Sciatic nerve (tissue), 2 donors: Measurements from ENCODE around the gene TIMM13. TPM values are rescaled to one million over a fixed set of nuclear protein-coding genes. Genes with fewer than 3 reads are reported as not detected.

ENCODE experiments used
- ATAC-seq: fragments of 200-7000 bp; cut with Tn5 transposase; one replicate; pipeline ENCODE4 v1.9.1; 2020; ENCODE audit warnings: mild to moderate bottlenecking, moderate library complexity
- DNase-seq: peaks from one replicate; pipeline ENCODE4 v3.0.0-alpha.2; 2020; ENCODE audit warnings: low spot score
- intact Hi-C: fragments of 100-400 bp; cut with DNase I; formaldehyde crosslinking; loops from one replicate; pipeline ENCODE4 v1.14.2; 2022
- total RNA-seq: library from RNA; stranded (reverse); fragmentation: NEBNext Ultra II Directional; extraction: Animal tissue kit (Norgen Biotek cat#: 25700); gene quantifications from one replicate; pipeline ENCODE4 v1.2.1, GENCODE V29; 2021
- donor health status: DM: no; HTN: no; CAD: no.
- donor health status: DM: no; HTN: no; CAD: no.

Gene TIMM13
- total RNA-seq, 1 donor from 2014 or later, result 37.3 TPM

- intact Hi-C loops, result no loop called here
- ATAC-seq (no peak), DNase-seq (no peak)
Observed at GRCh38 chr19:2457394-2458037, 30.1 kb upstream of the TIMM13 start.

- ATAC-seq, result peak; percentile 20
- intact Hi-C loops, result no loop called here
- DNase-seq, result peak; percentile 77
Observed at GRCh38 chr19:2455851-2456570, 28.6 kb upstream of the TIMM13 start.

- DNase-seq, result no peak
- intact Hi-C loops, result no loop called here
- no peak for ATAC-seq
Observed at GRCh38 chr19:2454962-2455850, 27.8 kb upstream of the TIMM13 start.

GRCh38 chr19:2454199-2454961, 27.0 kb upstream of the TIMM13 start:
- DNase-seq (no peak), ATAC-seq (no peak)

GRCh38 chr19:2453431-2454025, 26.1 kb upstream of the TIMM13 start:
- intact Hi-C loops, result no loop called here
- DNase-seq, result no peak
- ATAC-seq, result no peak

More at GRCh38 chr19:2454199-2454961, 27.0 kb upstream of the TIMM13 start:
- intact Hi-C loops, result no loop called here

- no peak for ATAC-seq
Observed at GRCh38 chr19:2451741-2452140, 24.4 kb upstream of the TIMM13 start.

GRCh38 chr19:2451138-2451537, 23.8 kb upstream of the TIMM13 start:
- ATAC-seq (no peak), DNase-seq (no peak)
- intact Hi-C loops, result no loop called here

More at GRCh38 chr19:2451741-2452140, 24.4 kb upstream of the TIMM13 start:
- DNase-seq, result no peak
- intact Hi-C loops, result no loop called here

GRCh38 chr19:2449019-2449418, 21.6 kb upstream of the TIMM13 start:
- ATAC-seq, result no peak
- DNase-seq, result no peak
- intact Hi-C loops, result no loop called here

- DNase-seq (no peak), ATAC-seq (no peak)
- intact Hi-C loops, result no loop called here
Observed at GRCh38 chr19:2446381-2446780, 19.0 kb upstream of the TIMM13 start.

GRCh38 chr19:2444251-2445002, 17.0 kb upstream of the TIMM13 start:
- intact Hi-C loops, result no loop called here
- DNase-seq, result no peak
- ATAC-seq, result no peak

- no peak for ATAC-seq
- intact Hi-C loops, result no loop called here
Observed at GRCh38 chr19:2443785-2444182, 16.4 kb upstream of the TIMM13 start.

GRCh38 chr19:2443116-2443784, 15.9 kb upstream of the TIMM13 start:
- intact Hi-C loops, result no loop called here
- DNase-seq (peak; percentile 57), ATAC-seq (peak; percentile 20)

More at GRCh38 chr19:2443785-2444182, 16.4 kb upstream of the TIMM13 start:
- no peak for DNase-seq

GRCh38 chr19:2441096-2441752, 13.8 kb upstream of the TIMM13 start:
- intact Hi-C loops, result no loop called here
- DNase-seq, result no peak
- no peak for ATAC-seq

GRCh38 chr19:2440515-2440914, 13.1 kb upstream of the TIMM13 start:
- intact Hi-C loops, result no loop called here
- ATAC-seq, result no peak

GRCh38 chr19:2438178-2438577, 10.8 kb upstream of the TIMM13 start:
- ATAC-seq (no peak), DNase-seq (no peak)
- intact Hi-C loops, result no loop called here

More at GRCh38 chr19:2440515-2440914, 13.1 kb upstream of the TIMM13 start:
- DNase-seq, result no peak

GRCh38 chr19:2436926-2437325, 9.5 kb upstream of the TIMM13 start:
- intact Hi-C loops, result no loop called here
- ATAC-seq (no peak), DNase-seq (no peak)

- ATAC-seq, result no peak
- DNase-seq, result no peak
- intact Hi-C loops, result no loop called here
Observed at GRCh38 chr19:2436384-2436783, 9.0 kb upstream of the TIMM13 start.
